Endothelial cell of umbilical vein (primary cell): ENCODE measurements around the gene OTUB1.

Source experiments
- CTCF ChIP-seq, 2 donors: IDR thresholded peaks; 1 replicate in 1 of 2; 2 replicates in 1 of 2; pipeline ENCODE4 v1.5.1; 2011; ENCODE audit warnings: low read length in 2 of 2, mild to moderate bottlenecking in 2 of 2, moderate library complexity in 2 of 2, control low read depth in 1 of 2, inconsistent platforms in 1 of 2, low read depth in 1 of 2; ENCODE audit not compliant: insufficient read depth in 1 of 2; ENCODE audit errors: extremely low read depth in 1 of 2
- EZH2 ChIP-seq: IDR thresholded peaks from 2 replicates; pipeline ENCODE4 v1.6.1; 2012; ENCODE audit warnings: borderline replicate concordance, low read depth, mild to moderate bottlenecking, moderate library complexity, low read length, inconsistent platforms; ENCODE audit not compliant: severe bottlenecking
- GATA2 ChIP-seq: IDR thresholded peaks from 2 replicates; pipeline ENCODE4 v1.7.0; 2011; ENCODE audit warnings: low read depth, mild to moderate bottlenecking, moderate library complexity, mixed read lengths, low read length; ENCODE audit not compliant: insufficient read length, insufficient read depth
- JUN ChIP-seq: IDR thresholded peaks from 2 replicates; pipeline ENCODE4 v1.6.1; 2011; ENCODE audit warnings: borderline replicate concordance, low read depth; ENCODE audit not compliant: insufficient read length, insufficient read depth
- MAX ChIP-seq: IDR thresholded peaks from 2 replicates; pipeline ENCODE4 v1.6.1; 2011; ENCODE audit not compliant: insufficient read depth, insufficient read length
- POLR2A ChIP-seq: IDR thresholded peaks from 2 replicates; pipeline ENCODE4 v1.6.1; 2012; ENCODE audit warnings: low read depth, mild to moderate bottlenecking, control low read depth, low read length
- POLR2AphosphoS5 ChIP-seq: IDR thresholded peaks from 2 replicates; pipeline ENCODE4 v1.6.1; 2012; ENCODE audit warnings: low read depth, mild to moderate bottlenecking, control low read depth, low read length, moderate library complexity; ENCODE audit not compliant: insufficient read depth

GRCh38 chr11:64000740-64001483 lies 14.7 kb downstream of the OTUB1 start:
- no peak for TF ChIP-seq CTCF (IDR thresholded peaks at IDR 0.05; ENCODE audit: extremely low read depth in 1 of 2, insufficient read depth in 1 of 2, low read depth in 1 of 2, low read length in 2 of 2)
- peak; percentile 39 for TF ChIP-seq POLR2AphosphoS5
- TF ChIP-seq POLR2A: no peak
- no peak for TF ChIP-seq GATA2
- no peak for TF ChIP-seq EZH2
- no peak for TF ChIP-seq MAX
- no peak for TF ChIP-seq JUN
